ENCODE data around the gene NBPF6.
"Not testable (repeated sequence)": the region's sequence is repeated elsewhere in the genome, so short reads cannot be mapped to it uniquely, and the experiment has no call there.

The NBPF6 gene, protein sequence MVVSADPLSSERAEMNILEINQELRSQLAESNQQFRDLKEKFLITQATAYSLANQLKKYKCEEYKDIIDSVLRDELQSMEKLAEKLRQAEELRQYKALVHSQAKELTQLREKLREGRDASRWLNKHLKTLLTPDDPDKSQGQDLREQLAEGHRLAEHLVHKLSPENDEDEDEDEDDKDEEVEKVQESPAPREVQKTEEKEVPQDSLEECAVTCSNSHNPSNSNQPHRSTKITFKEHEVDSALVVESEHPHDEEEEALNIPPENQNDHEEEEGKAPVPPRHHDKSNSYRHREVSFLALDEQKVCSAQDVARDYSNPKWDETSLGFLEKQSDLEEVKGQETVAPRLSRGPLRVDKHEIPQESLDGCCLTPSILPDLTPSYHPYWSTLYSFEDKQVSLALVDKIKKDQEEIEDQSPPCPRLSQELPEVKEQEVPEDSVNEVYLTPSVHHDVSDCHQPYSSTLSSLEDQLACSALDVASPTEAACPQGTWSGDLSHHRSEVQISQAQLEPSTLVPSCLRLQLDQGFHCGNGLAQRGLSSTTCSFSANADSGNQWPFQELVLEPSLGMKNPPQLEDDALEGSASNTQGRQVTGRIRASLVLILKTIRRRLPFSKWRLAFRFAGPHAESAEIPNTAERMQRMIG
- total RNA-seq, result 0 to 0.17 (median 0) reads per million in 3 donors

DNA sequence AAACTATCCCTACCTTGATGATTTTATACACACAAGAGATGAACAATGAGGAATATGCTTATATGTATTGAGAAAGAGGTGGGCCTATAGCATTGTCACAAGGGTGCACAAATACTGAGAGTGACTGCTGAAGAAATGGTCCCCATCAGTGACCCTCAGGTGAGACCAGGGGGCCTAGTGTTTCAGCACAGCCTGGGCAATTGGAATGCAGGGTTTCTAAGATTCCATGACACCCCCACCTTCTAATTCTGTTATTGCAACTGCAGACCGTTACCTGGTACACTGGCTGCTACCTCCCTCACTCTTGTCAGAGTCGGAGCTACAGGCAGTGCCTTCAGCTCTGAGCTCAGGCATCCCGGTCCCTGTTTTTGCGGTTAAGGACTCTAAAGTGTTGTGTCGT is at the start of gene NBPF6:
TSS of gene NBPF6 (plus strand) at position 301 of the 400 bp plus-strand sequence. CDS start 259 bp downstream, outside the sequence.
- H3K27ac ChIP-seq (ENCODE audit: insufficient read depth, low read length, poor library complexity, severe bottlenecking); H3K36me3 ChIP-seq (ENCODE audit: control insufficient read depth, insufficient read depth, low read length); H3K4me1 ChIP-seq (ENCODE audit: control insufficient read depth, insufficient read depth, low read length, poor library complexity, severe bottlenecking); H3K9me3 ChIP-seq (ENCODE audit: control insufficient read depth, low read length); H3K4me3 ChIP-seq (ENCODE audit: insufficient read depth, low read depth, low read length, poor library complexity, severe bottlenecking); H3K27me3 ChIP-seq (replicated peaks; ENCODE audit: control insufficient read depth, insufficient read depth, low read length, poor library complexity, severe bottlenecking); DNase-seq: not testable (repeated sequence)

DNA sequence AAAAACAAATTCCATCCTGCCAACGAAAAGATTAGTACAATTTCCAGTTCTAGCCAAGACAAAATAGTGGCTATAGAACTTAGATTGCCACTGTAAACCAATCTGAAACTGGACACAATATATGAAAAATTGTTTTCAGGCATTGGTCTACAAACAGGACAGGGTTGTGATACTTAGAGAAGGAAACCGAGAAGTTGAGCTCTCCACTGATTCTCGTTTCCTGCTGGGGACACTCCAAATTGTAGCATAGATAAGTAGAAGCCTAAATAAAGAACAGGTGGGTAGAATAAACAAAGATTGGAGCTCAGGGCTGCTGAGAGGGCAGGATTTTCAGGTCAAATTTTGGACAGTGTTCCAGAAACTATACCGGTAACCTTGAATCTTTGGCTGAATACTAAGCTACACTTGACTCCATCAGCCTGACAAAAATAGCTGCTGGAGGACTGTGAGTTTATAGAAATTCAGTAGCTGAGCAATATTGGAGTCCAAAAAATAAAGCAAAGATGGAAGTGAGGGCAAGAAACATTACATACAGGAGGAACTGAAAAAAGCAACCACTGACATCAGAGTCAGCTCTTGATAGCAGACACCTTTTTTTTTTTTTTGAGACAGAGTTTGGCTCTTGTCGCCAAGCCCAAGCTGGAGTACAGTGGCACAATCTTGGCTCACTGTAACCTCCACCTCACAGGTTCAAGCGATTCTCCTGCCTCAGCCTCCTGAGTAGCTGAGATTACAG is 38.9 kb upstream of the NBPF6 start:
- H3K4me3 ChIP-seq (ENCODE audit: insufficient read depth, low read depth, low read length, poor library complexity, severe bottlenecking); H3K27me3 ChIP-seq (replicated peaks; ENCODE audit: control insufficient read depth, insufficient read depth, low read length, poor library complexity, severe bottlenecking); H3K9me3 ChIP-seq (ENCODE audit: control insufficient read depth, low read length); H3K4me1 ChIP-seq (ENCODE audit: control insufficient read depth, insufficient read depth, low read length, poor library complexity, severe bottlenecking); DNase-seq; H3K27ac ChIP-seq (ENCODE audit: insufficient read depth, low read length, poor library complexity, severe bottlenecking); H3K36me3 ChIP-seq (ENCODE audit: control insufficient read depth, insufficient read depth, low read length): not testable (repeated sequence)

DNA sequence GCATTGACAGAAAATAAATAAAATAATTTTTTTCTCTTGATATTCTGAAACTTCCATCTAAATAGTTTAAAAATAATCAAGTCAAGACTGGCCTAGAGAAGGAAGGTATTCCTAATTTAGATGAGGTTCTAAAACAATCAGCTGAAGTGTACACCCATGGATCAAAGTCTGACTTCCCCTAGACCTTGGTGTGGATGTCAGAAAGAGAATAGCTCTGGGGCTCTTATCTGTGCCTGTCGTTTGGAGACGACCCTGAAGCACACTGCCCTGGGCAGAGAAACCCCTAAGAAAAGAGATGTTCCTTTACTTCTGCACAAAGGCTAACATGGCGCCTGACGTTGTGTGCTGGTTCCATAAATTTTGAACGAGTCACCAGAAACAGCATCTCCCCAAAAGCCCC is 30.0 kb upstream of the NBPF6 start:
- H3K9me3 ChIP-seq (ENCODE audit: control insufficient read depth, low read length); H3K27me3 ChIP-seq (replicated peaks; ENCODE audit: control insufficient read depth, insufficient read depth, low read length, poor library complexity, severe bottlenecking); H3K4me1 ChIP-seq (ENCODE audit: control insufficient read depth, insufficient read depth, low read length, poor library complexity, severe bottlenecking); H3K4me3 ChIP-seq (ENCODE audit: insufficient read depth, low read depth, low read length, poor library complexity, severe bottlenecking); DNase-seq; H3K27ac ChIP-seq (ENCODE audit: insufficient read depth, low read length, poor library complexity, severe bottlenecking); H3K36me3 ChIP-seq (ENCODE audit: control insufficient read depth, insufficient read depth, low read length): not testable (repeated sequence)

DNA sequence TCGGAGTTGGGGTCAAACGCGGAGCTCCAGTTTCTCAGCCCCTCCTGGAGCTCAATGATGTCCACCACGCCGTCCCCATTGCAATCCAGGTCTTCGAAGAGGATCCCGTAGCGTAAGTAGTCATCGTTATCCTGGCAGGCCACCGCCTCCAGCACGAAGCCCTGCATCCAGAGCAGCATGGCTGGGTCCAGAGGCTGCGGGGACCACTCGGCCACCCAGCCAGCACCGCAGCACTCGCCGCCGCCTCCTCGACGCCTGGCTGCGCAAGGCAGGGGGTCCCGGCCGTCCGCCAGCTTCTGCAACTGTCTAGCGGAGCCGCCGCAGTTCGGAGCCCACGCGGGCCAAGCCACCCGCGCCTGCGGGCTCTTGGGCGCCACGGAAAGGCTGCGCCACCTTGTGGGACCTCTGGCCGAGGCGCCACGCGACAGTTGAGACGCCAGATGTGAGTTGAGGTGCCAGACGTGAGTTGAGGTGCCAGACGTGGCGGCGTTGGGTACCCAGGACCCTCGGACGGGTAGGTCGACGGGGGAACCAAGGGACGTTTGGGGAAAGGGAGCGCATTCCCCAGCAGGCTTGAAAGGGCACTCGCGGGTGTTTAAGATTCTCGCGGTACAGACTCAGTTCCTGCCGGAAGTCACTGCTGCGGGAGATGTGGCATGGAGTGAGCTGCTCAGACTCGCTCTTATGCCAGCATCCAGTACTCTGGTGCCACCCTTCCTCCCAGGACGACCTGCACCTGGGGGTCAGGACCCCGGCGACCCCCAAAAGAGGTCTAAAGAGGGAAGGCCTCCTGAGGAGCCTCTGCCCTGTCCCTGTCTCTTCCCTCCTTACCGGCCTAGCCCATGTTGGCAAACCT is 28.9 kb upstream of the NBPF6 start:
- H3K27me3 ChIP-seq (replicated peaks; ENCODE audit: control insufficient read depth, insufficient read depth, low read length, poor library complexity, severe bottlenecking); H3K27ac ChIP-seq (ENCODE audit: insufficient read depth, low read length, poor library complexity, severe bottlenecking); H3K9me3 ChIP-seq (ENCODE audit: control insufficient read depth, low read length); DNase-seq; H3K4me1 ChIP-seq (ENCODE audit: control insufficient read depth, insufficient read depth, low read length, poor library complexity, severe bottlenecking); H3K4me3 ChIP-seq (ENCODE audit: insufficient read depth, low read depth, low read length, poor library complexity, severe bottlenecking); H3K36me3 ChIP-seq (ENCODE audit: control insufficient read depth, insufficient read depth, low read length): not testable (repeated sequence)

DNA sequence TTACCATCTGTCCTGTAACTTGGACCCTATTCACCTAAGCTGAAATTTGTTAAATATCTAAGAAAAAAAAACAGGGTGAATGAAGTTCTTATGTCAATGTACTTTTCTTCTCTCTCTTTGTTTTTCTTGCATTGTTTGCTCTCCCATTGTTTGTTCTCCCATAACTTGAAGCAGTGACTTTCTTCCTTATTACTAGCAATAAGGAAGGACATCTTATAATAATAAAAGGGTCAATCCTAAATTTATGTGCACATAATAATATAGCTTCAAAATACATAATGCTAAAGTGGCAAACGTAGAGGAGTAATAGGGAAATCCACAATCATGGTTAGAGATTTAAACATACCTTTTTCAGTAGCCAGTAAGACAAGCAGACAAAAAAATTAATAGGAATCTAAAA is 23.3 kb upstream of the NBPF6 start:
- H3K36me3 ChIP-seq (ENCODE audit: control insufficient read depth, insufficient read depth, low read length); H3K4me3 ChIP-seq (ENCODE audit: insufficient read depth, low read depth, low read length, poor library complexity, severe bottlenecking); DNase-seq; H3K4me1 ChIP-seq (ENCODE audit: control insufficient read depth, insufficient read depth, low read length, poor library complexity, severe bottlenecking); H3K9me3 ChIP-seq (ENCODE audit: control insufficient read depth, low read length); H3K27ac ChIP-seq (ENCODE audit: insufficient read depth, low read length, poor library complexity, severe bottlenecking); H3K27me3 ChIP-seq (replicated peaks; ENCODE audit: control insufficient read depth, insufficient read depth, low read length, poor library complexity, severe bottlenecking): not testable (repeated sequence)

DNA sequence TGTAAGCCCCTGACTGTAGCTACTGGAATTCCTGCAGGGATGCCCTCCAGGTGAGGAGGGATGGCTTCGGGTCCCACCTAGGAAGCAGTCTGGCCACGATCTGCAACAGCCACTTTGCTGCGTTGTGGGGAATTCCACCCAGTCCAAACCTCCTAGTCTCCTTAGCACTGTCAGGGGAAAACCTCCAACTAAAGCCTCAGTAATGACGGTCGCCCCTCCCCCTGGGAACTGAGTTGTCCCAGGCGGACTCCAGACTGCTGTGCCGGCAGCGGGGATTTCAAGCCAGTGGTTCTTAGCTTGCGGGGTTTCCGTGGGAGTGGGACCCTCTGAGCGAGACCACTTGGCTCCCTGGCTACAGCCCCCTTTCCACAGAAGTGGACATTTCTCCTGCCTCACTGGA is 18.1 kb upstream of the NBPF6 start:
- not testable (repeated sequence) for DNase-seq; H3K4me1 ChIP-seq (ENCODE audit: control insufficient read depth, insufficient read depth, low read length, poor library complexity, severe bottlenecking); H3K27me3 ChIP-seq (replicated peaks; ENCODE audit: control insufficient read depth, insufficient read depth, low read length, poor library complexity, severe bottlenecking)

DNA sequence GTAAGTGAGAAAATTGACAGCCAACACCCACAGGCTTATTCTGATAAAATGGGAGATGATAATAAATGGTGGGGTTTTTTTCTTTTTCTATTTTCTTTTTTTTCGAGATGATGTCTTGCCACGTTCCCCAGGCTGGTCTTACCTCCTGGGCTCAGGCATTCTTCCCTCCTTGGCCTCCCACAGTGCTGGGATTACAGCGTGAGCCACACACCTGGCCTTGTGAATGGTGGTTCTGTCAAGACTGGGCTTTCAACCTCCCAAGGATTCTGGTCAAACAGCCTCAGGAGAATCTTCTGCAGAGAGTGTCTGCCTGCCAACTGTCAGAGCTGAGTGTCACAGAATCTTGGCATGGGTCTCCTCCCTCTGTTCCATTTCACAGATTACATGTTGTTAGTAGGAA is 16.7 kb upstream of the NBPF6 start:
- H3K27ac ChIP-seq (ENCODE audit: insufficient read depth, low read length, poor library complexity, severe bottlenecking); H3K36me3 ChIP-seq (ENCODE audit: control insufficient read depth, insufficient read depth, low read length); DNase-seq; H3K9me3 ChIP-seq (ENCODE audit: control insufficient read depth, low read length); H3K4me1 ChIP-seq (ENCODE audit: control insufficient read depth, insufficient read depth, low read length, poor library complexity, severe bottlenecking); H3K4me3 ChIP-seq (ENCODE audit: insufficient read depth, low read depth, low read length, poor library complexity, severe bottlenecking); H3K27me3 ChIP-seq (replicated peaks; ENCODE audit: control insufficient read depth, insufficient read depth, low read length, poor library complexity, severe bottlenecking): not testable (repeated sequence)

More for the DNA sequence above, 18.1 kb upstream of the NBPF6 start:
- H3K9me3 ChIP-seq (ENCODE audit: control insufficient read depth, low read length); H3K27ac ChIP-seq (ENCODE audit: insufficient read depth, low read length, poor library complexity, severe bottlenecking); H3K36me3 ChIP-seq (ENCODE audit: control insufficient read depth, insufficient read depth, low read length); H3K4me3 ChIP-seq (ENCODE audit: insufficient read depth, low read depth, low read length, poor library complexity, severe bottlenecking): not testable (repeated sequence)

DNA sequence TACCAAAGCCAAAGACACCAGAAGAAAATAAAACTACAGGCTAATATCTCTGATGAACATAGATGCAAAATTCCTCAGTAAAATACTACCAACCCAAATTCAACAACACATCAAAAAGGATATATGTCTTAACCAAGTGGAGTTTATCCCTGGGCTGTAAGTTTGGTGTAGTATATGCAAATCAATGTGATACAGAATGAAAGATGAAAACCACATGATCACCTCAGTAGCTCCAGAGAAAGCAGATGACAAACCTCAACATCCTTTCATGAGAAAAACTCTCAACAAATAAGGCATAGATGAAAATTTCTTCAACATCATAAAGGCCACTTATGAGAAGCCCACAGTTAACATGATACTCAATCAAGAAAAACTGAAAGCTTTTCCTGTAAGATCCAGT is 11.6 kb upstream of the NBPF6 start:
- H3K36me3 ChIP-seq (ENCODE audit: control insufficient read depth, insufficient read depth, low read length); H3K9me3 ChIP-seq (ENCODE audit: control insufficient read depth, low read length); DNase-seq; H3K27me3 ChIP-seq (replicated peaks; ENCODE audit: control insufficient read depth, insufficient read depth, low read length, poor library complexity, severe bottlenecking); H3K27ac ChIP-seq (ENCODE audit: insufficient read depth, low read length, poor library complexity, severe bottlenecking); H3K4me3 ChIP-seq (ENCODE audit: insufficient read depth, low read depth, low read length, poor library complexity, severe bottlenecking); H3K4me1 ChIP-seq (ENCODE audit: control insufficient read depth, insufficient read depth, low read length, poor library complexity, severe bottlenecking): not testable (repeated sequence)

DNA sequence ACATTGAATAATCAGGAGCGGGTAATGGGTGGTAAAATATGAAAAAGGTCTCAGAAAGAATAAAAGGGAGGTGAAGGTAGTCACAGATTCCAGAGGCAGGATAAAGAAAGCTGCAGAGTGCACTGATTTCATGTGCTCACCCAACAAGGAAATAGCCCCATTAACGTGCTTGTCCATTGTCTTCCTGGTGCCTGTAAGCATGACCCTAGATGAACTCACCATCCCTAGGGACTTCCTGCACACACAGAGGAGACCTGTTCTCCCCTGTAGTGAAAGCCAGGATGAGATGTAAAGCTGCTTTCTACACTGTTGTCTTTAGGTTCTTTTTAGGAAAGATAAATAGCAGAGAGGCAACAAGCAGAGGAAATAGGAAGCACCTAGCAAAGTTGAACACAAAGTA is 4.4 kb downstream of the NBPF6 start:
- H3K27me3 ChIP-seq (replicated peaks; ENCODE audit: control insufficient read depth, insufficient read depth, low read length, poor library complexity, severe bottlenecking); H3K4me3 ChIP-seq (ENCODE audit: insufficient read depth, low read depth, low read length, poor library complexity, severe bottlenecking); H3K9me3 ChIP-seq (ENCODE audit: control insufficient read depth, low read length); H3K27ac ChIP-seq (ENCODE audit: insufficient read depth, low read length, poor library complexity, severe bottlenecking); DNase-seq; H3K4me1 ChIP-seq (ENCODE audit: control insufficient read depth, insufficient read depth, low read length, poor library complexity, severe bottlenecking); H3K36me3 ChIP-seq (ENCODE audit: control insufficient read depth, insufficient read depth, low read length): not testable (repeated sequence)

All from effector memory CD4-positive, alpha-beta T cell (primary cell).